A549 (cell line): ENCODE data around the gene NME3. TPM values are rescaled to one million over a fixed set of nuclear protein-coding genes. Genes with fewer than 3 reads are reported as not detected.

Experiments used
- ATAC-seq, 2 experiments: fragments of 200-7000 bp in 1 of 2; fragments of >200 bp in 1 of 2; cut with Nextera tagmentation in 1 of 2; cut with Tn5 transposase in 1 of 2; 3 replicates each; pipeline versions ENCODE4 v1.8.0 to v1.9.1; 2018 to 2020; ENCODE audit warnings: mild to moderate bottlenecking in 1 of 2, moderate library complexity in 1 of 2
- CTCF ChIA-PET: fragments of 300-600 bp; sonication (Branson Sonifier 250); formaldehyde crosslinking; extraction: SDS; loops from one replicate; lab custom pipeline; 2021; ENCODE audit warnings: antibody characterized with exemption, inconsistent platforms; lab: Yijun Ruan, JAX
- POLR2A ChIA-PET: fragments of 350-600 bp; formaldehyde crosslinking; extraction: SDS; loops from one replicate; lab custom pipeline; 2021; ENCODE audit warnings: antibody characterized with exemption, inconsistent platforms; lab: Yijun Ruan, JAX
- DNase-seq, 2 experiments: peaks; one replicate each; pipeline versions ENCODE4 v3.0.0 to v3.0.0-alpha.2; 2011 to 2016; ENCODE audit warnings: low read depth in 1 of 2, low spot score in 1 of 2
- FAIRE-seq: peaks from 2 replicates; lab custom pipeline; 2011; peaks lifted over from hg19 to GRCh38; lab: Jason Lieb, UNC
- H3K27ac ChIP-seq, 2 experiments: fragments of >200 bp; sonication (Bioruptor Twin); formaldehyde crosslinking; 3 replicates each; pipeline ENCODE4 v1.5.1; 2016 to 2017
- H3K4me1 ChIP-seq: fragments of >200 bp; sonication (Bioruptor Twin); formaldehyde crosslinking; 3 replicates; pipeline ENCODE4 v1.6.1; 2016
- H3K4me2 ChIP-seq: fragments of >200 bp; sonication (Bioruptor Twin); formaldehyde crosslinking; 3 replicates; pipeline ENCODE4 v1.6.1; 2016
- H3K4me3 ChIP-seq: fragments of >200 bp; sonication (Bioruptor Twin); formaldehyde crosslinking; 3 replicates; pipeline ENCODE4 v1.5.1; 2016
- H3K9me3 ChIP-seq: fragments of >200 bp; sonication (Bioruptor Twin); formaldehyde crosslinking; 3 replicates; pipeline ENCODE4 v1.6.1; 2016
- BHLHE40 ChIP-seq: IDR thresholded peaks from 2 replicates; pipeline ENCODE4 v1.6.1; 2012; ENCODE audit warnings: low read depth, low read length, inconsistent platforms
- CHD4 ChIP-seq: fragments of 200-600 bp; sonication (generic); IDR thresholded peaks from 2 replicates; pipeline ENCODE4 v1.6.1; 2016; ENCODE audit warnings: antibody characterized with exemption, mild to moderate bottlenecking, borderline replicate concordance
- CTCF ChIP-seq: fragments of >200 bp; sonication (Bioruptor Twin); formaldehyde crosslinking; IDR thresholded peaks from 3 replicates; pipeline ENCODE4 v1.5.1; 2016
- ELK1 ChIP-seq: fragments of 150-350 bp; IDR thresholded peaks from 2 replicates; pipeline ENCODE4 v1.6.1; 2014; ENCODE audit warnings: low read depth, mild to moderate bottlenecking, low read length
- EP300 ChIP-seq, 2 experiments: fragments of >200 bp; sonication (Bioruptor Twin); formaldehyde crosslinking; IDR thresholded peaks; 2 replicates in 1 of 2; 3 replicates in 1 of 2; pipeline ENCODE4 v1.6.1; 2016 to 2017
- ESRRA ChIP-seq: fragments of 150-350 bp; IDR thresholded peaks from 2 replicates; pipeline ENCODE4 v1.6.1; 2014; ENCODE audit warnings: mild to moderate bottlenecking, low read length, borderline replicate concordance
- FOSB ChIP-seq: fragments of 250-450 bp; sonication (Bioruptor Pico); IDR thresholded peaks from 2 replicates; pipeline ENCODE4 v1.5.0; 2020; ENCODE audit warnings: mild to moderate bottlenecking, moderate library complexity
- HDAC2 ChIP-seq: fragments of 200-600 bp; sonication (generic); IDR thresholded peaks from 2 replicates; pipeline ENCODE4 v1.6.1; 2016
- HOXA7 ChIP-seq: fragments of 250-450 bp; sonication (Bioruptor Pico); IDR thresholded peaks from 2 replicates; pipeline ENCODE4 v1.5.0; 2020; ENCODE audit warnings: mild to moderate bottlenecking, moderate library complexity
- HOXB5 ChIP-seq: fragments of 250-450 bp; sonication (Bioruptor Pico); IDR thresholded peaks from 2 replicates; pipeline ENCODE4 v1.5.0; 2020; ENCODE audit warnings: mild to moderate bottlenecking, moderate library complexity
- JUNB ChIP-seq: fragments of >200 bp; sonication (Bioruptor Twin); formaldehyde crosslinking; IDR thresholded peaks from 2 replicates; pipeline ENCODE4 v1.6.1; 2016
- KDM1A ChIP-seq: fragments of 200-600 bp; sonication (generic); IDR thresholded peaks from 2 replicates; pipeline ENCODE4 v1.6.1; 2016; ENCODE audit warnings: low read depth, mild to moderate bottlenecking
- MAFK ChIP-seq: fragments of 450-650 bp; IDR thresholded peaks from 2 replicates; pipeline ENCODE4 v1.6.1; 2014; ENCODE audit not compliant: partially characterized antibody
- MYC ChIP-seq: IDR thresholded peaks from 2 replicates; pipeline ENCODE4 v1.6.1; 2012; ENCODE audit warnings: mild to moderate bottlenecking, inconsistent platforms, low read length, improper control_type of control experiment, borderline replicate concordance
- NPAS2 ChIP-seq: fragments of 250-450 bp; sonication (Bioruptor Pico); IDR thresholded peaks from 2 replicates; pipeline ENCODE4 v1.8.0; 2022; ENCODE audit warnings: mild to moderate bottlenecking, moderate library complexity, borderline replicate concordance
- POLR2A ChIP-seq: IDR thresholded peaks from 2 replicates; pipeline ENCODE4 v1.6.1; 2012; ENCODE audit warnings: mild to moderate bottlenecking, low read length
- POLR2AphosphoS2 ChIP-seq: conservative IDR thresholded peaks from 2 replicates; pipeline ENCODE4 v1.6.1; 2012; ENCODE audit warnings: low read length, improper control_type of control experiment, inconsistent platforms
- SMC3 ChIP-seq: fragments of >200 bp; sonication (Bioruptor Twin); formaldehyde crosslinking; IDR thresholded peaks from 3 replicates; pipeline ENCODE4 v1.6.1; 2018; ENCODE audit warnings: inconsistent platforms
- USF2 ChIP-seq: fragments of 450-650 bp; IDR thresholded peaks from 2 replicates; pipeline ENCODE4 v1.6.1; 2014; ENCODE audit warnings: antibody characterized with exemption
- ZSCAN20 ChIP-seq: fragments of 250-450 bp; sonication (Bioruptor Pico); IDR thresholded peaks from 2 replicates; pipeline ENCODE4 v1.8.0; 2022; ENCODE audit warnings: mild to moderate bottlenecking, moderate library complexity
- WGBS: methylation state at CpG from one replicate; pipeline ENCODE4 v1.1.6; 2017; ENCODE audit errors: missing lambda C conversion rate; 5-methylcytosine and 5-hydroxymethylcytosine counted together
- polyA plus RNA-seq, 4 experiments: library from polyadenylated mRNA; depleted of rRNA in 3 of 4; stranded (reverse); fragments of >200 nt; fragmentation: RNase III in 1 of 4; extraction: RNeasy Plus Mini Kit Qiagen cat#74134 plus additional on column Dnase treatment in 1 of 4; gene quantifications; 2 replicates in 3 of 4; 3 replicates in 1 of 4; pipeline ENCODE4 v1.2.3, GENCODE V29; 2011 to 2017
- TF ChIP-seq, protein P1 (sequence below): fragments of 200-600 bp; sonication (generic); IDR thresholded peaks from 2 replicates; pipeline ENCODE4 v1.6.1; 2016; ENCODE audit warnings: antibody characterized with exemption, mild to moderate bottlenecking, moderate library complexity
- TF ChIP-seq, protein P2 (sequence below): fragments of 250-450 bp; sonication (Bioruptor Pico); IDR thresholded peaks from 2 replicates; pipeline ENCODE4 v1.5.0; 2021; ENCODE audit warnings: mild to moderate bottlenecking, moderate library complexity, borderline replicate concordance
- TF ChIP-seq, protein P3 (sequence below): IDR thresholded peaks from 2 replicates; pipeline ENCODE4 v1.6.1; 2012

The NME3 gene
- polyA plus RNA-seq, 2 of the 4 experiments (the other 2 are of a cell fraction), result 15.2 to 49.9 TPM

DNA sequence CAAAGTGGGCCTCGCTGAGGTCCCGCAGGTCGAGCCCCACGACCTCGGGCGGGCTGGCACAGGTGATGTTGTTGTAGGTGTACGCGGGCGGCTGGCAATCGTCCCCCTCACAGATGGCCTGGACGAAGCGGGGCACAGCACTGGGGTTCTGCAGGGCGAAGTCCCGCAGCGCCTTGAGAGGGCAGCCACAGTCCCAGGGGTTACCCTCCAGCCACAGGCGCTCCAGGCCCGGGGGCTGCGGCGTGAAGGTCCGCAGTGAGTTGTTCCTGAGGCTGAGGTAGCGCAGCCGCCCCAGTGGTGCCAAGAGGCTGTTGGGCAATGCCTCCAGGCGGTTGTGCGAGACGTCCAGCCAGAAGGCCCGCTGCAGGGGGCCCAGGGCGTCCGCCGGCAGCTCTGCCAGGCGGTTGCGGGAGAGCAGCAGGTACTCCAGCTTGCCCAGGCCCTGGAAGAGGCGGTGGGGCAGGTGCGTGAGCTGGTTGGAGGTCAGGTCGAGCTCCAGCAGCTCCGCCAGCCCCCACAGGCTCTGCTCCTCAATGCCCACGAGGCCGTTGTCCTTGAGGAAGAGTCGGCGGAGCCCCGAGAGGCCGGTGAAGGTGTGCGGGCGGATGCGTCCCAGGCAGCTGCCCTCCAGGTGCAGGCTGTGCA is 19.4 kb upstream of the NME3 start:
- DNase-seq (no peak), FAIRE-seq (no peak), ATAC-seq (no peak)
- 95% methylated on average over 23 of the region's 44 CpGs for WGBS
- Histone ChIP-seq H3K9me3 (no peaks in the 10 kb centered on the region), H3K4me3 (no peak overlapping the region), H3K27ac (no peak overlapping the region), H3K4me1 (peaks cover 5% of the 10 kb centered on the region; the same call in 1 of the 3 replicates), H3K4me2 (no peak overlapping the region)
- CTCF ChIA-PET, result interaction anchor here (0.8 kb wide), 1 partner anchor 11 kb away, joined by 3 read pairs; no protein-coding TSS in a partner anchor
- TF ChIP-seq MYC (no peak), USF2 (no peak), NPAS2 (CRISPR knock-in tag) (no peak), JUNB (no peak), BHLHE40 (no peak), CHD4 (no peak), ESRRA (no peak)
- POLR2A ChIA-PET, result interaction anchor here (1.9 kb wide), 1 partner anchor 8 kb away, joined by 11 read pairs; the partner anchor contains the start of genes NUBP2 and SPSB3

DNA sequence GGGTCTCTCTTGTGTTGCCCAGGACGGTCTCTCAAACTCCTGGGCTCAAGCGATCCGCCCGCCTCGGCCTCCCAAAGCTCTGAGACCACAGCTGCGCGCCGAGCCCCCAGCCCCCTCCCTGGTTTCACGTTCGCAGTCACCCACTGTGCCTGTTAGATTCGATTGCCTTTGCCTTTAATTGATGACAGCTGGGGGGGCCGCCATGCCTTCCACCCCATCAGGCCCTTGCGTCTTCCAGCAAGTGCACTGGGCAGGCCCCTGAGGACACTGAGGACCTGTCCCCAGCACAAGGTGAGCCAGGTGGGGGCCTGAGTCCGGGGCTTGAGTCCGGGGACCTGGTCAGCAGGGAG is 18.9 kb upstream of the NME3 start:
- WGBS, result 94% methylated on average over 13 of the region's 15 CpGs
- FAIRE-seq (no peak), ATAC-seq (no peak), DNase-seq (no peak)
- TF ChIP-seq EP300 (IDR thresholded peaks at IDR 0.05), result no peak
- no peak for TF ChIP-seq KDM1A
- CTCF ChIA-PET, result interaction anchor here (0.8 to 1.4 kb wide), 2 partner anchors 11 to 13 kb away, joined by 3 read pairs; no protein-coding TSS in a partner anchor
- POLR2A ChIA-PET, result no interaction called here
- Histone ChIP-seq H3K4me2 (no peak overlapping the region), H3K9me3 (no peaks in the 10 kb centered on the region), H3K27ac (no peak overlapping the region), H3K4me1 (peaks cover 5% of the 10 kb centered on the region; the same call in 1 of the 3 replicates), H3K4me3 (no peak overlapping the region)

GRCh38 chr16:1789643-1790045 is 18.3 kb upstream of the NME3 start:
- H3K4me3 ChIP-seq, result no peak overlapping the region
- no peak overlapping the region for H3K27ac ChIP-seq
- ATAC-seq, result no peak
- FAIRE-seq, result no peak
- no peak for DNase-seq
- H3K4me1 ChIP-seq, result peaks cover 5% of the 10 kb centered on the region; the same call in 1 of the 3 replicates
- 98% methylated on average over 7 of the region's 25 CpGs for WGBS
- ChIA-PET CTCF (interaction anchor here (1.4 kb wide), 1 partner anchor 12 kb away, joined by 3 read pairs; no protein-coding TSS in a partner anchor), POLR2A (no interaction called here)
- H3K9me3 ChIP-seq, result no peaks in the 10 kb centered on the region
- H3K4me2 ChIP-seq, result no peak overlapping the region
- TF ChIP-seq SMC3 (no peak), HOXA7 (CRISPR knock-in tag) (no peak), HOXB5 (CRISPR knock-in tag) (no peak), ELK1 (no peak), POLR2AphosphoS2 (no peak), ZSCAN20 (no peak), MAFK (no peak), POLR2A (no peak), KDM1A (no peak), FOSB (CRISPR knock-in tag) (no peak), CHD4 (no peak), CTCF (no peak), HDAC2 (no peak), MYC (no peak)
- TF ChIP-seq, protein P1, sequence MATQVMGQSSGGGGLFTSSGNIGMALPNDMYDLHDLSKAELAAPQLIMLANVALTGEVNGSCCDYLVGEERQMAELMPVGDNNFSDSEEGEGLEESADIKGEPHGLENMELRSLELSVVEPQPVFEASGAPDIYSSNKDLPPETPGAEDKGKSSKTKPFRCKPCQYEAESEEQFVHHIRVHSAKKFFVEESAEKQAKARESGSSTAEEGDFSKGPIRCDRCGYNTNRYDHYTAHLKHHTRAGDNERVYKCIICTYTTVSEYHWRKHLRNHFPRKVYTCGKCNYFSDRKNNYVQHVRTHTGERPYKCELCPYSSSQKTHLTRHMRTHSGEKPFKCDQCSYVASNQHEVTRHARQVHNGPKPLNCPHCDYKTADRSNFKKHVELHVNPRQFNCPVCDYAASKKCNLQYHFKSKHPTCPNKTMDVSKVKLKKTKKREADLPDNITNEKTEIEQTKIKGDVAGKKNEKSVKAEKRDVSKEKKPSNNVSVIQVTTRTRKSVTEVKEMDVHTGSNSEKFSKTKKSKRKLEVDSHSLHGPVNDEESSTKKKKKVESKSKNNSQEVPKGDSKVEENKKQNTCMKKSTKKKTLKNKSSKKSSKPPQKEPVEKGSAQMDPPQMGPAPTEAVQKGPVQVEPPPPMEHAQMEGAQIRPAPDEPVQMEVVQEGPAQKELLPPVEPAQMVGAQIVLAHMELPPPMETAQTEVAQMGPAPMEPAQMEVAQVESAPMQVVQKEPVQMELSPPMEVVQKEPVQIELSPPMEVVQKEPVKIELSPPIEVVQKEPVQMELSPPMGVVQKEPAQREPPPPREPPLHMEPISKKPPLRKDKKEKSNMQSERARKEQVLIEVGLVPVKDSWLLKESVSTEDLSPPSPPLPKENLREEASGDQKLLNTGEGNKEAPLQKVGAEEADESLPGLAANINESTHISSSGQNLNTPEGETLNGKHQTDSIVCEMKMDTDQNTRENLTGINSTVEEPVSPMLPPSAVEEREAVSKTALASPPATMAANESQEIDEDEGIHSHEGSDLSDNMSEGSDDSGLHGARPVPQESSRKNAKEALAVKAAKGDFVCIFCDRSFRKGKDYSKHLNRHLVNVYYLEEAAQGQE, result no peak
- TF ChIP-seq, protein P2, sequence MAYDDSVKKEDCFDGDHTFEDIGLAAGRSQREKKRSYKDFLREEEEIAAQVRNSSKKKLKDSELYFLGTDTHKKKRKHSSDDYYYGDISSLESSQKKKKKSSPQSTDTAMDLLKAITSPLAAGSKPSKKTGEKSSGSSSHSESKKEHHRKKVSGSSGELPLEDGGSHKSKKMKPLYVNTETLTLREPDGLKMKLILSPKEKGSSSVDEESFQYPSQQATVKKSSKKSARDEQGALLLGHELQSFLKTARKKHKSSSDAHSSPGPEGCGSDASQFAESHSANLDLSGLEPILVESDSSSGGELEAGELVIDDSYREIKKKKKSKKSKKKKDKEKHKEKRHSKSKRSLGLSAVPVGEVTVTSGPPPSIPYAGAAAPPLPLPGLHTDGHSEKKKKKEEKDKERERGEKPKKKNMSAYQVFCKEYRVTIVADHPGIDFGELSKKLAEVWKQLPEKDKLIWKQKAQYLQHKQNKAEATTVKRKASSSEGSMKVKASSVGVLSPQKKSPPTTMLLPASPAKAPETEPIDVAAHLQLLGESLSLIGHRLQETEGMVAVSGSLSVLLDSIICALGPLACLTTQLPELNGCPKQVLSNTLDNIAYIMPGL, result no peak
- TF ChIP-seq, protein P3, sequence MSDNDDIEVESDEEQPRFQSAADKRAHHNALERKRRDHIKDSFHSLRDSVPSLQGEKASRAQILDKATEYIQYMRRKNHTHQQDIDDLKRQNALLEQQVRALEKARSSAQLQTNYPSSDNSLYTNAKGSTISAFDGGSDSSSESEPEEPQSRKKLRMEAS, result no peak
